HL-60/S4 treated with retinoic acid at 250 ng/mL for 4 days and 3 days (cell line): ENCODE results near the gene PTPRJ.
"Not testable (repeated sequence)": the region's sequence is repeated elsewhere in the genome, so short reads cannot be mapped to it uniquely, and the experiment has no call there.

Experiments used
- in situ Hi-C: fragments of 300-500 bp; cut with MboI; formaldehyde crosslinking; loops from 2 replicates; pipeline ENCODE4 v1.7.0; 2022; ENCODE audit warnings: low sequenced_read_pairs

Gene PTPRJ

GRCh38 chr11:47980088-47980906 lies at the start of gene PTPRJ:
TSS of gene PTPRJ (plus strand) at chr11:47980559. CDS start at chr11:47980913, 354 bp downstream.
- in situ Hi-C loops, result no loop called here

DNA sequence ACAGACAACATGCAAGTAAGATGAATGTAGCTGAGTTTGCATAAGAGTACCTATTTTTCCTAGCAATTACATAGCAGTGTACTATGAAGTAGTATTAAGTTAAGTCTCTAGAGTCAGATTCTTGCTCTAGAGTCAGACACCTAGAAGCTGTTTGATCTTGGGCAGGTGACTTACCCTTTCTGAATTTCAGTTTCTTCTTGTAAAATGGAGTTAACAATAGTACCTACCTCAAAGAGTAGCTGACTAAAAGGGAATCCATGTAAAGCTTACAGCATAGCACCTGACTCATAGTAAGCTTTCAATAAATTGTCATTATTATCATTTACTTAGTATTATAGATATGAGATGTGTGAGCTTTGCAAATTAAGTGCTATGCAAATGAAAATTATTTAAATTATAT lies 47.8 kb upstream of the PTPRJ start:
- in situ Hi-C loops, result loop anchor here (10.0 kb wide), 1 partner anchor 182 kb away; no protein-coding TSS in a partner anchor

DNA sequence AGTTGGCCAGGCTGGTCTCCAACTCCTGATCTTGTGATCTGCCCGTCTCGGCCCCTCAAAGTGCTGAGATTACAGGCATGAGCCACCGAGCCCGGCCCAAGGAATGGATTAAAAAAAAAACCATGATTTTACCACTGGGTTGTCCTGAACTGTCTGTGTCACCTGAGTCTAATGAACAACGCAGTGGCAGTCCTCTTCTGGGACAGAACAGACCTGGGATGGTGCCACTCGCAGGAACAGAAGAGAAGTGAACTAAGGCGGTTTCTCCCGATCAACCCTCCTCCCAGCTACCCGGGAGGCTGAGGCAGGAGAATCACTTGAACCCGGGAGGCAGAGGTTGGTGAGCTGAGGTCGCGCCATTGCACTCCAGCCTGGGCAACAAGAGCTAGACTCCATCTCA lies 46.6 kb upstream of the PTPRJ start:
- in situ Hi-C loops, result loop anchor here (10.0 kb wide), 1 partner anchor 181 kb away; no protein-coding TSS in a partner anchor

DNA sequence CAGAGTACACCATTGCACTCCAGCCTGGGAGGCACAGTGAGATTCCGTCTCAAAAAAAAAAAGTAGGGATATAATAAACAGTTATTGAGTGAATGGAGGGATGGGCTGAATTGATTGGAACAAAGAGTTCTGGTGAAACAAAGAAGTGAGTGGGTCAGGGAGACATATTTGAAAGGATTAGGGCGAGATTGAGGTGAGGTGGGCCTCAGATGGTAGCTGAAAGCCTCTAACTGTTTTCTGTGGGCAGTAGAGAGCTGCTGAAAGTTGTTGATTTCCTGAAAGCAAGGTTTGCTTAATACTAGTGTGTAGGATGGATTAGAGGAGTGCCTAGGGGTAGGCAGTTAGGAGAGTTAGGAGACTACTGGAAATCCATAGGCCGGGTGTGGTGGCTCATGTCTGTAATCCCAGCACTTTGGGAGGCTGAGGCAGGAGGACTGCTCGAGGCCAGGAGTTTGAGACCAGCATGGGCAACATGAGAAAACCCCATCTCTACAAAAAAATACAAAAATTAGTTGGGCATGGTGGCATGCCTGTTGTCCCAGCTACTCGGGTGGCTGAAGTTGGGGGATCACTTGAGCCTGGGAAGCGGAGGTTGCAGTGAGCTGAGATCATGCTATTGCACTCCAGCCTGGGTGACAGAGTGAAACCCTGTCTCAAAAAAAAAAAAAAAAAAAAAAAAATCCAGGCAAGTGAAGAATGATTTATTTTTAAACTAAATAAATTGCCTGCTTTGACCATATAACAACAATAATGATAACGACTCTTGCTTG lies 41.4 kb upstream of the PTPRJ start:
- in situ Hi-C loops, result loop anchor here (10.0 kb wide), 1 partner anchor 176 kb away; no protein-coding TSS in a partner anchor

GRCh38 chr11:47940904-47941649 lies 39.3 kb upstream of the PTPRJ start:
- in situ Hi-C loops, result no loop called here

DNA sequence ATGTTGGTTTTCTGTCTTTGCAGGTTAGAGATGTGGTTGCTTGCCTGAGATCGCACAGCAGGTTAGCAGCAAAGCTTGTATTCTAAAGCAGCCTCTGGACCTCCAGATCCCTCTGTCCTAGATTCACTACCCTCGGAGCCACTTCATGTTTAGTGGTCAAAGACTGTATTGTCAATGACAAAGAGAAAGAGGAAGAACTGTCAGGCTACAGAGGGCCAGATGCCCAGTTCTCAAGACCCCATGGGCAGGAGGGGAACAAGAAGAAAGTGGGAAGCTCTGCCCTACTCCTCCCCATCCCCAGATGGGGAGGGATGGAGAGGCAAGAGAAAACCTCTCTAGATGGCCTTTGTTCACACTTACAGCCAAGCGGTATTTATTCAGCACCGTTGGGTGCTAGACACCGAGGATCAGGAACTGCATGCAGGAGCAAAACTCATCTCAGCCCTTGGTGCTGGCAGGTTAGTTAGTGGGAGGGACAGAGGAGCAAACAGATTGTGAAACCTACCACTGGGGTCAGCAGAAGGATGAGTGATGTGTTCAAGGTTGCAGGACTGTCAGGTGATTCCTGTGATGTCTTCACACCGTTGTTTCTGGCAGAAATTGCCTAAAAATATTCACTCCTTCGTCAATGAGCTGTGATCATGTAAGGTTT lies 38.3 kb upstream of the PTPRJ start:
- in situ Hi-C loops, result no loop called here

DNA sequence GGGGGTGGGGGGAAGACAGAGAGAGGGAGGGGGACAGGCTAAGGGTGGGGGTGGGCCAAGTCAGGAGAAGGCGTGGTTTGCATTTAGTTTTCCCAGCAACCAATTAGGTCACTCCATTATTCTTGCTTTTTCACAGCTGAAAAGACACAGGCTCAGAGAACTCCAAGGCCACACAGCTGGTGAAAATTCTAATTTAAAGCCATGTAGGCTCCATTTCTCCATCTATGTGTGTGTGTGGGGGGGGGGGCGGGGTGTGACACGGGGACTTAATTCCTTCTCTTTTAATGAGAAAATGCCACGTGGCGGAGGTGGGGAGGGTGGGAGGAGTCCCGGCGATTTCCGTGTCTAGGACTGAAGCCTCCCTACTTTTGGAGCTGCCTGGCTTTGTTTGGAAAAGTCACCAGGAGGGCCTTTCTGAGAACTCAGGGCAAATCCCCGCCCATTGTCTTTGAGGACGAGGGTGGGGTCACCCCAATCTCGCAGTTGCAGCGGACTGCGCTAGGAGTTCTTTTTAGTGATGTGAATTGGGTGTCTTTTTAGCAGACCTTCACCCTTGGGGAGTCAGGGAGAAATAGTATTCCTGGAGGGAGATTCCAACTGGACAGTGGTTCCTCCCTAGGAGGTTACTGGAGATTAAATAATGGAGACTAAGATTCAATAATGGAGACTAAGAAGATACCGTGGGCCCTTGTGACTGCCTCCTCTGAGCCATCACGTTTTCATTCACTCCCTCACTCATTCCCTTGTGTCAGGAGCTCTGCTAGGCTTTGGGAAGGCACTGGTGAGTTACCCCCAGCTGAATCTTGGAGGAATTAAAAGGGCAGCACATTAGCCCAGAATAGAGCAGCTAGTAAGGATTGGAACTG lies 36.4 kb upstream of the PTPRJ start:
- in situ Hi-C loops, result no loop called here

DNA sequence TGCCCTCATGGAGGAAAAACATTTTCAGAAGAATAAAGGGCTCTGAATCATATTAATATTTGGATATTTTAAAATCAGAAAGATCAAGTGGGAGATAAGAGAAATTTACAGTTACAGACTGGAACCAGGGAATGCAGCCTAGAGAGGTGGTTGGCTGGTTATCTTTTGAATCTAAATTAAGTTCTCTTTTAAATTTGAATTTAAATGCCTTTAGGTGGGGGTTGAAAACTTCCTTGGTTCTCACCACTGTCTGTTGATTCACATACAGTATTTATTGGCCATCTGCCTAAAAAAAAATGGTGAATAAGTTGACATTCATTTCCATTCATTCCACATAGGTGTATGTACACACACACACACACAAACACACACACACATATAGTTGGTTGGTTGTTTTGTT lies 35.7 kb upstream of the PTPRJ start:
- in situ Hi-C loops, result no loop called here

- in situ Hi-C loops, result no loop called here
Measured at GRCh38 chr11:47946682-47947559, 33.4 kb upstream of the PTPRJ start.

GRCh38 chr11:47948137-47948536 lies 32.2 kb upstream of the PTPRJ start:
- in situ Hi-C loops, result no loop called here

DNA sequence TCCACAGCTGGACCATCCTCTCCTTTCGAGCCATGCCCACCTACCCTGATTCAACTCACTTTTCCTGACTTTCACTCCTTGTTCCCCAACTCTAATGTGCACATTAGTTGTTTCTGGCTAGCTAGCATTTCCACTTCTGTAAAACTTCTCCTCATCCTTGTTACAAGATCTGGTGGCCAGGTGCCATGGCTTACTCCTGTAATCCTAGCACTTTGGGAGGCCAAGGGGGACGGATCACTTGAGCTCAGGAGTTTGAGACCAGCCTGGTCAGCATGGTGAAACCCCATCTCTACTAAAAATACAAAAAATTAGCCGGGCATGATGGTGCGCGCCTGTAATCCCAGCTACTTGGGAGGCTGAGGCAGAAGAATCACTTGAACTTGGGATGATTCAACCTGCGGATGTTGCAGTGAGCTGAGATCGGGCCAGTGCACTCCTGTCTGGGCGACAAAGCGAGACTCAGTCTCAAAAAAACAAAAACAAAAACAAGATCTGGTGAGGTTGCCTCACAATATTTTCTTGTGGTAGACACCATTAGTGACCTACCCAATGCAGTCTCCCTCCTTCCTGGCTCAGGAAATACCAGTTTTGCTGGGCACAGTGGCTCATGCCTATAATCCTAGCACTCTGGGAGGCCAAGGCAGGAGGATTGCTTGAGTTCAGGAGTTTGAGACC lies 31.2 kb upstream of the PTPRJ start:
- in situ Hi-C loops, result not testable (repeated sequence)

DNA sequence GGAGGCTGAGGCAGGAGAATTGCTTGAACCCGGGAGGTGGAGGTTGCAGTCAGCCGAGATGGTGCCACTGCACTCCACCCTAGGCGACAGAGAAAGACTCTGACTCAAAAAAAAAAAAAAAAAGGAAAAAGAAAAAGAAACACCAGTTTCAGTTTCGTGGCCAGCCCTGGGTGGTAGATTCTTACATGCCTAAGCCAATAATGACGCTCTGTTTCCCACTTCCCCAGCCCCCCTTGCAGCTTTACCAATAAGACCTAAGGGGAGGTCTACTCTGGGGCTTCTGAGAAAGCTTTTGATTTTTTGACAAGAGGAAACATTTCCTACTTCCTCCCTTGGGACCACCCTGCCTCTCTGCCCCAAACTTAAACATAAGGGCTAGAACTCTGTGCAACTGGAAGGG lies 30.0 kb upstream of the PTPRJ start:
- in situ Hi-C loops, result loop anchor here (25.0 kb wide), 1 partner anchor 88 kb away; no protein-coding TSS in a partner anchor

DNA sequence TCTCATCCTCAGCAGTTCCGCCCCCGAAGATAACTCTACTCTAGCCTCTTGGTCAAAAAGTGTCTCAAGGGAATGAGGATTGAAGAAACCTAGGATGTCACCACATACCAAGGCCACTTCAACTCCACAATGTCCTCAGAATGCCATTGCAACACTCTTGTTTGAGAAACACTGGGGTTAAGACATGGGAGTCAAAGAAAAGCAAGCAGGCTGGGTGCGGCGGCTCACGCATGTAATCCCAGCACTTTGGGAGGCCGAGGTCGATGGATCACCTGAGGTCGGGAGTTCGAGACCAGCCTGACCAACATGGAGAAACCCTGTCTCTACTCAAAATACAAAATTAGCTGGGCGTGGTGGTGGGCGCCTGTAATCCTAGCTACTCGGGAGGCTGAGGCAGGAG lies 28.9 kb upstream of the PTPRJ start:
- in situ Hi-C loops, result loop anchor here (25.0 kb wide), 1 partner anchor 89 kb away; no protein-coding TSS in a partner anchor

DNA sequence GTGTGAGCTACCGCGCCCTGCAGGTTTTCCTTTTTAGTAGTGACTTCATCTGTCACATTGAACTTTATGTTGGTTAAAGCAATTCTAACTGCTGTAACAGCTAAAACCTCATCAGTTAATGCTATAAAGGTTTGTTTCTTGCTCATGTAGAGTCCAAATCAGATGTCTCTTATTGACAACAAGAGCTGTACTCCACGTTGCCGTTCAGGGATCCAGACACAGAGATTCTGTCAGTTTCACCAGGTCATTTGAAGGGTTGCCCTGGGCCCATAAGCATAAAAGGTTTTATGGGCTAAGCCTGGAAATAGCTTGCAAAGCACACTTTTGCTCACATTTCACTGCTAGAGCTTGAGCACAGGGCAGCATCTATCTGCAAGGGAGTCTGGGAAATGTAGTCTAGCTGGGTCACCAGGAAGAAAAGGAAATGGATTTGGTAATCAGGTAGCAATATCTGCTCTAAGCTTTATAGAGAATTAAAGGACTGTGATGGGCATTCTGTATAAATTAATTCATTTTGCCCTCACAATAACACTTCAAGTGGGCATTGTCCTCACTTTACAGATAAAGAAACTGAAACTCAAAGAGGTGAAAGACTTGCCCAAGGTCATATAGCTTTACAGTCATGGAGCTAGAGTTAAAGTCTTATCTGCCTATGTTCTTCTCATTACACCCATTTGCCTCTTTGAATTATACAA lies 25.2 kb upstream of the PTPRJ start:
- in situ Hi-C loops, result loop anchor here (25.0 kb wide), 1 partner anchor 93 kb away; no protein-coding TSS in a partner anchor

GRCh38 chr11:47960015-47960414 lies 20.3 kb upstream of the PTPRJ start:
- in situ Hi-C loops, result loop anchor here (10.0 to 25.0 kb wide), 2 partner anchors 98 to 145 kb away; no protein-coding TSS in a partner anchor

DNA sequence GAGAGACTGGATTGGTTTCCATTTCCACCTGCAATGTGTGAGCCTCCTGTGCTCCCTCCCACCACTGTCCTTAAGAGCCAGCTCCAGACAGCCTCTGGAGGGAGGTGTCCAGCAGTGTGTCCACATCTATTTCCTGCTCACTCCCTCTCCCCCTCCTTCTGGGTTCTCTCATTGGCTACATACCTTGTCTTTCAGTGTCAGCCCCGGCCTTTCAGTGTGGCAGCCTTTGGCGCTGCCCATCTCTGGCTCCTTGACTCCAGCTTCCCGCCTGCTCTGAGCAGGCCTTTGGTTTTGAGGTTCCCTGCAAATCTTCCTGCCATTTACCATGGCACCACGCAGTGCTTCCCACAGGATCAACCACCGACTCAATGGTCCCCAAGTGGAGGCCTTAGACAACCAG lies 19.0 kb upstream of the PTPRJ start:
- in situ Hi-C loops, result loop anchor here (10.0 to 25.0 kb wide), 2 partner anchors 99 to 143 kb away; no protein-coding TSS in a partner anchor

DNA sequence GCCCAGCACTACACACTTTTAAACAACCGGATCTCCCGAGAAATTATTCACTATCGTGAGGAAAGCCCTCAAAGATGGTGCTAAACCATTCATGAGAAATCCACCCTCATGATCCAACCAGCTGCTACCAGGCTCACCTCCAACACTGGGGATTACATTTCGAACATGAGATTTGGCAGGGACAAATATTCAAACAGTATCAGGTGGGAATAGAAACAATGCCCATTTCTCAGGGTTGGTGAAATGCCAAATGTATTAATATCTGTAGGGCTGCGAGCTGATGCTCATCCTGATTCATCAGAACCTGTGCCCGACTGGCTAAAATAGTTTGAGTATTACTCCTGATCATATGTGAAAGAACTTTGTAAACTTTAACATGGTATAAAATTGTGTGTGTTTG lies 15.8 kb upstream of the PTPRJ start:
- in situ Hi-C loops, result loop anchor here (10.0 to 25.0 kb wide), 2 partner anchors 102 to 140 kb away; no protein-coding TSS in a partner anchor
